GM20000 (cell line): ENCODE results near the gene MSMP.

Experiments
- DNase-seq: peaks from one replicate; pipeline ENCODE4 v3.0.0; 2012; ENCODE audit warnings: low spot score
- CTCF ChIP-seq: IDR thresholded peaks from 2 replicates; pipeline ENCODE4 v1.5.1; 2012; ENCODE audit warnings: mild to moderate bottlenecking, control low read depth; ENCODE audit errors: extremely low read depth, missing control alignments

The MSMP gene

DNA sequence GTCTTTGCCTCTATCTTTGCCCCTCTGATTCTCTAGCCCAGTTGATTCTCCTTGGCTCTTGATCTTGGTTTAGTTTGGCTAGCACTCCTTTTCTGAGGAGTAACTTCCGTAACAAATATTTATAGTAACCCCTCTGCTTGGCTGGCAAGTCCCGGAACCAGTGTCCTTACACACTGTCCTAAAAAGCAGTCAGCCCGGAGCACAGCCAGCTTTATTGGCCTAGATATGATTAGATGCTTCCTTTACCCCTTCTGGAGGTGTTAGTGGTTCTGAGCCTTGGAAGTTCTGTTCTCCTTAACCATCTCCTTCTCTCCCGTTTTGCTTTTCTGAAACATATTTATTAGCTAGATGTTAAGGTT, 17.0 kb upstream of the MSMP start:
- DNase-seq = no peak
- TF ChIP-seq CTCF = no peak

- DNase-seq = no peak
- TF ChIP-seq CTCF = no peak
These were observed 15.7 kb upstream of the MSMP start for GRCh38 chr9:35769763-35770162.

- no peak for DNase-seq
- no peak for TF ChIP-seq CTCF
These were observed 13.4 kb upstream of the MSMP start for GRCh38 chr9:35767458-35767857.

- no peak for DNase-seq
- TF ChIP-seq CTCF = no peak
These were observed 12.9 kb upstream of the MSMP start for GRCh38 chr9:35766997-35767396.

DNA sequence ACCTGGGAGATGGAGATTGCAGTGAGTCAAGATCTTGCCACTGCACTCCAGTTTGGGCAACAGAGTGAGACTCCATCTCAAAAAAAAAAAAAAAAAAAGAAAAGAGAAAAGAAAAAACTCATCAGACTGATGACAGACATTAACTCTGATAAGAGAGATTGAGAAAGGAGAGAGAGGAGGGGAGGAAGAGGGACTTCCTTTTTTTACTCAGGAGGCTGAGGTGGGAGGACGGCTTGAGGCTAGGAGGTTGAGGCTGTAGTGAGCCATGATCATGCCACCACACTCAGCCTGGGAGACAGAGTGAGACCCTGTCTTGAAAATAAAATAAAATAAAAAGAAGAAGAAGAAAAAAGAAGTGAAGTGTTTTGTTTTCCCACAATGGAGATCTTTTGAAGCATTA, 9.7 kb upstream of the MSMP start:
- TF ChIP-seq CTCF = no peak
- no peak for DNase-seq

DNA sequence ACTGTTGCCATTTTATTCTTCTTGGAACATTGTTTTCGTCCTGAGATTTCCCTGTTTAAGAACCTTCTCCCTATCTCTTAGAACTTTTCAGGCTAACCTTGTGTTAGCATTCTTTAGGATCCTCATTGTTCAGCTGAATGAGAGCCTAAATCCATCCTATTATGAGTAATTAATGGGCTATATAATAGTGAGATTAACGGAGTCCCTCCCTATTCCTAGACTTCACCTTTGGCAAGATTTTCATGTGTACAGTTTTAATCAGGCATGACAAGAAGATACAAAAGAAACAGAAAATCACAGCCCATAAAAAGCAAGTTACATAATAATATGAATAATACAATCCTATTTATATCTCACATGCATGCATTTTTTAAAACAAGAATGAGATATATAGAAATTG, 9.1 kb upstream of the MSMP start:
- TF ChIP-seq CTCF = no peak
- no peak for DNase-seq

GRCh38 chr9:35760651-35761050, 6.6 kb upstream of the MSMP start:
- no peak for TF ChIP-seq CTCF
- DNase-seq = no peak
